GM23338 (cell line): ENCODE results near the gene WDR75. TPM values are rescaled to one million over a fixed set of nuclear protein-coding genes. Genes with fewer than 3 reads are reported as not detected.

ENCODE experiments used
- ATAC-seq: fragments of 200-7000 bp; cut with Tn5 transposase; 3 replicates; pipeline ENCODE4 v1.9.1; 2020
- DNase-seq: peaks from one replicate; pipeline ENCODE4 v3.0.0-alpha.2; 2015; ENCODE audit warnings: low spot score
- H2AFZ ChIP-seq: fragments of 200-600 bp; sonication (generic); 2 replicates; pipeline ENCODE4 v1.8.0; 2016; ENCODE audit warnings: antibody characterized with exemption, mild to moderate bottlenecking, moderate library complexity
- H3F3A ChIP-seq: fragments of 200-600 bp; sonication (generic); replicated peaks from 2 replicates; pipeline ENCODE4 v1.8.0; 2017; ENCODE audit warnings: antibody characterized with exemption, mixed run types, low read depth
- H3K27ac ChIP-seq: fragments of 200-600 bp; sonication (generic); 2 replicates; pipeline ENCODE4 v1.6.1; 2016; ENCODE audit warnings: low read depth
- H3K27me3 ChIP-seq: fragments of 200-600 bp; sonication (generic); 2 replicates; pipeline ENCODE4 v1.8.0; 2016; ENCODE audit warnings: mild to moderate bottlenecking, mixed run types, moderate library complexity; ENCODE audit not compliant: insufficient read depth
- H3K36me3 ChIP-seq: fragments of 200-600 bp; sonication (generic); 2 replicates; pipeline ENCODE4 v1.8.0; 2016; ENCODE audit warnings: mild to moderate bottlenecking; ENCODE audit not compliant: insufficient read depth
- H3K4me1 ChIP-seq: fragments of 200-600 bp; sonication (generic); 2 replicates; pipeline ENCODE4 v1.8.0; 2016; ENCODE audit warnings: mild to moderate bottlenecking, moderate library complexity; ENCODE audit not compliant: insufficient read depth
- H3K4me2 ChIP-seq: fragments of 200-600 bp; sonication (generic); 2 replicates; pipeline ENCODE4 v1.7.1; 2017; ENCODE audit warnings: mixed run types
- H3K4me3 ChIP-seq: fragments of 200-600 bp; sonication (generic); 2 replicates; pipeline ENCODE4 v1.6.1; 2016; ENCODE audit warnings: mixed run types
- H3K79me2 ChIP-seq: fragments of 200-600 bp; sonication (generic); replicated peaks from 2 replicates; pipeline ENCODE4 v1.8.0; 2017; ENCODE audit warnings: mild to moderate bottlenecking; ENCODE audit not compliant: insufficient read depth
- H3K9me2 ChIP-seq: fragments of 200-600 bp; sonication (generic); 2 replicates; pipeline ENCODE4 v1.8.0; 2017; ENCODE audit not compliant: insufficient read depth
- H4K20me1 ChIP-seq: fragments of 200-600 bp; sonication (generic); replicated peaks from 2 replicates; pipeline ENCODE4 v1.8.0; 2017; ENCODE audit warnings: mild to moderate bottlenecking; ENCODE audit not compliant: insufficient read depth
- H3K27ac Mint-ChIP-seq: 2 replicates; pipeline ENCODE4 v1.8.0; 2020; ENCODE audit warnings: inconsistent platforms, mild to moderate bottlenecking, moderate library complexity, mixed read lengths
- H3K27me3 Mint-ChIP-seq: 3 replicates; pipeline ENCODE4 v1.8.0; 2022; ENCODE audit warnings: low read depth, mild to moderate bottlenecking, moderate library complexity, mixed read lengths, inconsistent platforms; ENCODE audit not compliant: insufficient read depth, poor library complexity
- H3K36me3 Mint-ChIP-seq: 3 replicates; pipeline ENCODE4 v1.8.0; 2021; ENCODE audit warnings: low read depth, mild to moderate bottlenecking, inconsistent platforms, moderate library complexity, mixed read lengths
- H3K4me1 Mint-ChIP-seq: 3 replicates; pipeline ENCODE4 v1.8.0; 2020; ENCODE audit warnings: mild to moderate bottlenecking, inconsistent platforms, mixed read lengths
- H3K4me3 Mint-ChIP-seq: 3 replicates; pipeline ENCODE4 v1.8.0; 2021; ENCODE audit warnings: moderate library complexity, mild to moderate bottlenecking, inconsistent platforms, mixed read lengths
- H3K9me3 Mint-ChIP-seq: 3 replicates; pipeline ENCODE4 v1.8.0; 2020; ENCODE audit warnings: moderate library complexity, mild to moderate bottlenecking, inconsistent platforms, mixed read lengths
- CREB1 ChIP-seq: fragments of 250-450 bp; sonication (Bioruptor Pico); IDR thresholded peaks from 2 replicates; pipeline ENCODE4 v1.5.0; 2020; ENCODE audit warnings: low read depth, mild to moderate bottlenecking, moderate library complexity
- JUNB ChIP-seq: IDR thresholded peaks from one replicate; pipeline ENCODE4 v1.6.1; 2016; ENCODE audit warnings: antibody characterized with exemption; ENCODE audit not compliant: unreplicated experiment
- NANOG ChIP-seq: IDR thresholded peaks from 2 replicates; pipeline ENCODE4 v1.6.1; 2016; ENCODE audit warnings: antibody characterized with exemption, borderline replicate concordance
- REST ChIP-seq: IDR thresholded peaks from one replicate; pipeline ENCODE4 v1.6.1; 2018; ENCODE audit warnings: antibody characterized with exemption; ENCODE audit not compliant: unreplicated experiment
- ZNF114 ChIP-seq: fragments of 250-450 bp; sonication (Bioruptor Pico); IDR thresholded peaks from 2 replicates; pipeline ENCODE4 v1.5.0; 2020; ENCODE audit warnings: mild to moderate bottlenecking, moderate library complexity
- polyA plus RNA-seq: library from polyadenylated mRNA; unstranded; fragments of >200 nt; fragmentation: Nextera tagmentation; extraction: Ambion mirVana; gene quantifications from 2 replicates; pipeline ENCODE4 v1.2.1, GENCODE V29; 2016
- total RNA-seq: library from RNA; depleted of rRNA; stranded (reverse); fragments of >200 nt; shearing (Covaris generic); gene quantifications from 2 replicates; pipeline ENCODE4 v1.2.3, GENCODE V29; 2014
- TF ChIP-seq, protein P1 (sequence below): fragments of 250-450 bp; sonication (Bioruptor Pico); IDR thresholded peaks from 2 replicates; pipeline ENCODE4 v1.5.0; 2020; ENCODE audit warnings: mild to moderate bottlenecking, moderate library complexity
- TF ChIP-seq, protein P2 (sequence below), 2 experiments: fragments of 200-600 bp in 1 of 2; sonication (generic) in 1 of 2; conservative IDR thresholded peaks; 2 replicates each; pipeline versions ENCODE4 v1.5.1 to v1.6.1; 2016 to 2017; ENCODE audit warnings: antibody characterized with exemption in 2 of 2, low read depth in 2 of 2, mild to moderate bottlenecking in 2 of 2, moderate library complexity in 1 of 2
- TF ChIP-seq, protein P3 (sequence below): IDR thresholded peaks from 2 replicates; pipeline ENCODE4 v1.6.1; 2016; ENCODE audit warnings: antibody characterized with exemption

The WDR75 gene
- total and polyA plus RNA-seq, 2 experiments from 2014 or later: 57.2 to 80.9 TPM

- Histone ChIP-seq H3K27ac (no peak overlapping the region), H4K20me1 (no peaks in the 10 kb centered on the region), H3F3A (no peaks in the 10 kb centered on the region), H2AFZ (no peak overlapping the region), H3K27me3 (no peaks in the 10 kb centered on the region), H3K4me3 (no peak overlapping the region), H3K79me2 (no peaks in the 10 kb centered on the region), H3K4me1 (no peaks in the 10 kb centered on the region), H3K36me3 (no peaks in the 10 kb centered on the region), H3K9me2 (no peaks in the 10 kb centered on the region), H3K4me2 (no peak overlapping the region)
- no peaks in the 10 kb centered on the region for H3K4me1 Mint-ChIP-seq
- no peak overlapping the region for H3K4me3 Mint-ChIP-seq
- TF ChIP-seq ZNF114 (CRISPR knock-in tag) (no peak), JUNB (no peak), NANOG (no peak), CREB1 (no peak), REST (no peak)
- TF ChIP-seq, protein P1, sequence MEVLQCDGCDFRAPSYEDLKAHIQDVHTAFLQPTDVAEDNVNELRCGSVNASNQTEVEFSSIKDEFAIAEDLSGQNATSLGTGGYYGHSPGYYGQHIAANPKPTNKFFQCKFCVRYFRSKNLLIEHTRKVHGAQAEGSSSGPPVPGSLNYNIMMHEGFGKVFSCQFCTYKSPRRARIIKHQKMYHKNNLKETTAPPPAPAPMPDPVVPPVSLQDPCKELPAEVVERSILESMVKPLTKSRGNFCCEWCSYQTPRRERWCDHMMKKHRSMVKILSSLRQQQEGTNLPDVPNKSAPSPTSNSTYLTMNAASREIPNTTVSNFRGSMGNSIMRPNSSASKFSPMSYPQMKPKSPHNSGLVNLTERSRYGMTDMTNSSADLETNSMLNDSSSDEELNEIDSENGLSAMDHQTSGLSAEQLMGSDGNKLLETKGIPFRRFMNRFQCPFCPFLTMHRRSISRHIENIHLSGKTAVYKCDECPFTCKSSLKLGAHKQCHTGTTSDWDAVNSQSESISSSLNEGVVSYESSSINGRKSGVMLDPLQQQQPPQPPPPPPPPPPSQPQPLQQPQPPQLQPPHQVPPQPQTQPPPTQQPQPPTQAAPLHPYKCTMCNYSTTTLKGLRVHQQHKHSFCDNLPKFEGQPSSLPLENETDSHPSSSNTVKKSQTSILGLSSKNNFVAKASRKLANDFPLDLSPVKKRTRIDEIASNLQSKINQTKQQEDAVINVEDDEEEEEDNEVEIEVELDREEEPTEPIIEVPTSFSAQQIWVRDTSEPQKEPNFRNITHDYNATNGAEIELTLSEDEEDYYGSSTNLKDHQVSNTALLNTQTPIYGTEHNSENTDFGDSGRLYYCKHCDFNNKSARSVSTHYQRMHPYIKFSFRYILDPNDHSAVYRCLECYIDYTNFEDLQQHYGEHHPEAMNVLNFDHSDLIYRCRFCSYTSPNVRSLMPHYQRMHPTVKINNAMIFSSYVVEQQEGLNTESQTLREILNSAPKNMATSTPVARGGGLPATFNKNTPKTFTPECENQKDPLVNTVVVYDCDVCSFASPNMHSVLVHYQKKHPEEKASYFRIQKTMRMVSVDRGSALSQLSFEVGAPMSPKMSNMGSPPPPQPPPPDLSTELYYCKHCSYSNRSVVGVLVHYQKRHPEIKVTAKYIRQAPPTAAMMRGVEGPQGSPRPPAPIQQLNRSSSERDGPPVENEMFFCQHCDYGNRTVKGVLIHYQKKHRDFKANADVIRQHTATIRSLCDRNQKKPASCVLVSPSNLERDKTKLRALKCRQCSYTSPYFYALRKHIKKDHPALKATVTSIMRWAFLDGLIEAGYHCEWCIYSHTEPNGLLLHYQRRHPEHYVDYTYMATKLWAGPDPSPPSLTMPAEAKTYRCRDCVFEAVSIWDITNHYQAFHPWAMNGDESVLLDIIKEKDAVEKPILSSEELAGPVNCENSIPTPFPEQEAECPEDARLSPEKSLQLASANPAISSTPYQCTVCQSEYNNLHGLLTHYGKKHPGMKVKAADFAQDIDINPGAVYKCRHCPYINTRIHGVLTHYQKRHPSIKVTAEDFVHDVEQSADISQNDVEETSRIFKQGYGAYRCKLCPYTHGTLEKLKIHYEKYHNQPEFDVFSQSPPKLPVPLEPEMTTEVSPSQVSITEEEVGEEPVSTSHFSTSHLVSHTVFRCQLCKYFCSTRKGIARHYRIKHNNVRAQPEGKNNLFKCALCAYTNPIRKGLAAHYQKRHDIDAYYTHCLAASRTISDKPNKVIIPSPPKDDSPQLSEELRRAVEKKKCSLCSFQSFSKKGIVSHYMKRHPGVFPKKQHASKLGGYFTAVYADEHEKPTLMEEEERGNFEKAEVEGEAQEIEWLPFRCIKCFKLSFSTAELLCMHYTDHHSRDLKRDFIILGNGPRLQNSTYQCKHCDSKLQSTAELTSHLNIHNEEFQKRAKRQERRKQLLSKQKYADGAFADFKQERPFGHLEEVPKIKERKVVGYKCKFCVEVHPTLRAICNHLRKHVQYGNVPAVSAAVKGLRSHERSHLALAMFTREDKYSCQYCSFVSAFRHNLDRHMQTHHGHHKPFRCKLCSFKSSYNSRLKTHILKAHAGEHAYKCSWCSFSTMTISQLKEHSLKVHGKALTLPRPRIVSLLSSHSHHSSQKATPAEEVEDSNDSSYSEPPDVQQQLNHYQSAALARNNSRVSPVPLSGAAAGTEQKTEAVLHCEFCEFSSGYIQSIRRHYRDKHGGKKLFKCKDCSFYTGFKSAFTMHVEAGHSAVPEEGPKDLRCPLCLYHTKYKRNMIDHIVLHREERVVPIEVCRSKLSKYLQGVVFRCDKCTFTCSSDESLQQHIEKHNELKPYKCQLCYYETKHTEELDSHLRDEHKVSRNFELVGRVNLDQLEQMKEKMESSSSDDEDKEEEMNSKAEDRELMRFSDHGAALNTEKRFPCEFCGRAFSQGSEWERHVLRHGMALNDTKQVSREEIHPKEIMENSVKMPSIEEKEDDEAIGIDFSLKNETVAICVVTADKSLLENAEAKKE: no peak
- TF ChIP-seq, protein P2, sequence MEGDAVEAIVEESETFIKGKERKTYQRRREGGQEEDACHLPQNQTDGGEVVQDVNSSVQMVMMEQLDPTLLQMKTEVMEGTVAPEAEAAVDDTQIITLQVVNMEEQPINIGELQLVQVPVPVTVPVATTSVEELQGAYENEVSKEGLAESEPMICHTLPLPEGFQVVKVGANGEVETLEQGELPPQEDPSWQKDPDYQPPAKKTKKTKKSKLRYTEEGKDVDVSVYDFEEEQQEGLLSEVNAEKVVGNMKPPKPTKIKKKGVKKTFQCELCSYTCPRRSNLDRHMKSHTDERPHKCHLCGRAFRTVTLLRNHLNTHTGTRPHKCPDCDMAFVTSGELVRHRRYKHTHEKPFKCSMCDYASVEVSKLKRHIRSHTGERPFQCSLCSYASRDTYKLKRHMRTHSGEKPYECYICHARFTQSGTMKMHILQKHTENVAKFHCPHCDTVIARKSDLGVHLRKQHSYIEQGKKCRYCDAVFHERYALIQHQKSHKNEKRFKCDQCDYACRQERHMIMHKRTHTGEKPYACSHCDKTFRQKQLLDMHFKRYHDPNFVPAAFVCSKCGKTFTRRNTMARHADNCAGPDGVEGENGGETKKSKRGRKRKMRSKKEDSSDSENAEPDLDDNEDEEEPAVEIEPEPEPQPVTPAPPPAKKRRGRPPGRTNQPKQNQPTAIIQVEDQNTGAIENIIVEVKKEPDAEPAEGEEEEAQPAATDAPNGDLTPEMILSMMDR (conservative IDR thresholded peaks at IDR 0.05; ENCODE audit: low read depth in 2 of 2): no peak
- TF ChIP-seq, protein P3, sequence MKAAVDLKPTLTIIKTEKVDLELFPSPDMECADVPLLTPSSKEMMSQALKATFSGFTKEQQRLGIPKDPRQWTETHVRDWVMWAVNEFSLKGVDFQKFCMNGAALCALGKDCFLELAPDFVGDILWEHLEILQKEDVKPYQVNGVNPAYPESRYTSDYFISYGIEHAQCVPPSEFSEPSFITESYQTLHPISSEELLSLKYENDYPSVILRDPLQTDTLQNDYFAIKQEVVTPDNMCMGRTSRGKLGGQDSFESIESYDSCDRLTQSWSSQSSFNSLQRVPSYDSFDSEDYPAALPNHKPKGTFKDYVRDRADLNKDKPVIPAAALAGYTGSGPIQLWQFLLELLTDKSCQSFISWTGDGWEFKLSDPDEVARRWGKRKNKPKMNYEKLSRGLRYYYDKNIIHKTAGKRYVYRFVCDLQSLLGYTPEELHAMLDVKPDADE: no peak
- H3K9me3 Mint-ChIP-seq: no peaks in the 10 kb centered on the region
- H3K27me3 Mint-ChIP-seq: no peaks in the 10 kb centered on the region
- H3K36me3 Mint-ChIP-seq: no peaks in the 10 kb centered on the region
- ATAC-seq: no peak
- DNase-seq: no peak
- H3K27ac Mint-ChIP-seq: no peak overlapping the region
Measured at GRCh38 chr2:189500456-189501160, 59.3 kb downstream of the WDR75 start.
